ENCODE measurements around the gene UGT1A8. TPM values are rescaled to one million over a fixed set of nuclear protein-coding genes. Genes with fewer than 3 reads are reported as not detected.

The UGT1A8 gene
- total and polyA plus RNA-seq, 2 experiments from 2014 or later: not detected

- Histone ChIP-seq H3K9me2 (ENCODE audit: insufficient read depth) (no peaks in the 10 kb centered on the region), H3K4me3 (no peak overlapping the region), H3K9ac (no peak overlapping the region), H3K9me3 (ENCODE audit: low read depth) (no peaks in the 10 kb centered on the region), H2AFZ (no peak overlapping the region), H3K4me1 (ENCODE audit: insufficient read depth) (no peaks in the 10 kb centered on the region), H3K27ac (no peak overlapping the region), H3F3A (ENCODE audit: insufficient read depth) (no peaks in the 10 kb centered on the region), H3K36me3 (ENCODE audit: low read depth) (no peaks in the 10 kb centered on the region), H4K20me1 (ENCODE audit: insufficient read depth) (no peaks in the 10 kb centered on the region), H3K27me3 (replicated peaks; ENCODE audit: insufficient read depth) (peaks cover 25% of the 10 kb centered on the region; the same call in 1 of the 2 replicates), H3K4me2 (ENCODE audit: unreplicated experiment) (no peak overlapping the region), H3K79me2 (ENCODE audit: insufficient read depth) (no peaks in the 10 kb centered on the region)
- 47 to 49% methylated on average over 18 of the region's 18 CpGs for WGBS, 2 experiments (ENCODE audit: low coverage in 1 of 2, low lambda C conversion rate in 2 of 2, missing lambda C conversion rate in 2 of 2)
- in situ Hi-C loops (cut with MboI): no loop called here
- no peak for TF ChIP-seq EZH2 (IDR thresholded peaks at IDR 0.05; ENCODE audit: insufficient read depth, poor library complexity, severe bottlenecking)
- no peak for TF ChIP-seq EZH2phosphoT487 (IDR thresholded peaks at IDR 0.05; ENCODE audit: insufficient read depth, low read depth)
- no peak for DNase-seq
Observed at GRCh38 chr2:233791151-233791882, 173.9 kb downstream of the UGT1A8 start.

DNA sequence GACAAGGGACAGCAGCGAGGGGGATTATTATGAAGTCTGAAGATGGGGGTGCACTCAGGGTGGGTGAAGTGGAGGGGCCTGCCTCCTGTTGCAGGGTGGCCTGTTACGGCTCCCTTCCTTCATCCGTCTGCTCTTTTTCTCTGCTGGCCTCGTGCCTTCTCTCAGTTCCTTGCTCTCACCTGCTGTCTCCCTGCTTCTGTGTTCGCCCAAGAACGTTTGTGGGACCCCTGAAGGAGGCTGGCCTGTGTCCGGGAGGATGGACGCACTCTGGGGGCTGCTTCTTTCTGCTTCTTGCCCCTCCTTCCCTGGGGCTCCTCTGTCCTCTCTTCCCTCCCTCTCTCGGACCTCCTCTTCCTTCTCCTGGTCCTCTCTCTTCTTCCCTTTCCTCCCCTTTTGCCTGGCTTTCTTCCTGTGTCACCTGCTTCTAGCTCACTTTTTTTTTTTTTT is 174.5 kb downstream of the UGT1A8 start:
- H3K4me2 ChIP-seq (ENCODE audit: unreplicated experiment): no peak overlapping the region
- no peak for TF ChIP-seq EZH2 (IDR thresholded peaks at IDR 0.05; ENCODE audit: insufficient read depth, poor library complexity, severe bottlenecking)
- TF ChIP-seq EZH2phosphoT487 (IDR thresholded peaks at IDR 0.05; ENCODE audit: insufficient read depth, low read depth): no peak
- no peaks in the 10 kb centered on the region for H4K20me1 ChIP-seq (ENCODE audit: insufficient read depth)
- no peak overlapping the region for H3K27ac ChIP-seq
- H3K9ac ChIP-seq: no peak overlapping the region
- H3K4me1 ChIP-seq (ENCODE audit: insufficient read depth): no peaks in the 10 kb centered on the region
- H3K9me3 ChIP-seq (ENCODE audit: low read depth): no peaks in the 10 kb centered on the region
- in situ Hi-C loops (cut with MboI): no loop called here
- no peak for DNase-seq
- no peak overlapping the region for H2AFZ ChIP-seq
- no peaks in the 10 kb centered on the region for H3K9me2 ChIP-seq (ENCODE audit: insufficient read depth)
- no peaks in the 10 kb centered on the region for H3K36me3 ChIP-seq (ENCODE audit: low read depth)
- peaks cover 25% of the 10 kb centered on the region; the same call in 1 of the 2 replicates for H3K27me3 ChIP-seq (replicated peaks; ENCODE audit: insufficient read depth)
- H3F3A ChIP-seq (ENCODE audit: insufficient read depth): no peaks in the 10 kb centered on the region
- 51 to 59% methylated on average over 8 to 9 of the region's 9 CpGs for WGBS, 2 experiments (ENCODE audit: low coverage in 1 of 2, low lambda C conversion rate in 2 of 2, missing lambda C conversion rate in 2 of 2)
- H3K79me2 ChIP-seq (ENCODE audit: insufficient read depth): no peaks in the 10 kb centered on the region
- H3K4me3 ChIP-seq: no peak overlapping the region

DNA sequence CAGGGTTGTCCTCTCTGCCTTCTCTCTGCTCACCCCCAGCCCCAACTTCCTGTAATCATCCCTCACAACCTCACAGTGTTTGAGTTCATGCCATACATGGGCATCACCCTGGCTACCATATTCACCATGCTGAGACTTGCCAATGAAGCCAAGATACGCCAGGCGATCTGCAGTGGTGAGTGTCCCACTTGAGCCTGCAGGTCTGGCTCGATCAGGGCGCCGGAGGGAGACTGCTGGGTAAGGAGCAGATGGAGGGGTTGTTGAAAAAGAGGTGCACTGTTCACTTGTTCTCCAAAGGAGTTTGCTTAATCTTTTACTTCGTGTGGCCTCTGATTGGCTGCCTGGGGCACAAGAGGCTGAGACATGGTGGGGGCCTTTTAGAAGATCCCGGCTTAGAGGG is 175.3 kb downstream of the UGT1A8 start:
- Histone ChIP-seq H3K36me3 (ENCODE audit: low read depth) (no peaks in the 10 kb centered on the region), H3K9me2 (ENCODE audit: insufficient read depth) (no peaks in the 10 kb centered on the region), H3K4me1 (ENCODE audit: insufficient read depth) (no peaks in the 10 kb centered on the region), H3K27me3 (replicated peaks; ENCODE audit: insufficient read depth) (peaks cover 25% of the 10 kb centered on the region; the same call in 1 of the 2 replicates), H4K20me1 (ENCODE audit: insufficient read depth) (no peaks in the 10 kb centered on the region), H3K4me2 (ENCODE audit: unreplicated experiment) (no peak overlapping the region), H3K79me2 (ENCODE audit: insufficient read depth) (no peaks in the 10 kb centered on the region), H3K9me3 (ENCODE audit: low read depth) (no peaks in the 10 kb centered on the region), H3K27ac (no peak overlapping the region), H3K9ac (no peak overlapping the region), H3F3A (ENCODE audit: insufficient read depth) (no peaks in the 10 kb centered on the region), H3K4me3 (no peak overlapping the region), H2AFZ (no peak overlapping the region)
- in situ Hi-C loops (cut with MboI): no loop called here
- 53 to 55% methylated on average over 7 of the region's 7 CpGs for WGBS, 2 experiments (ENCODE audit: low coverage in 1 of 2, low lambda C conversion rate in 2 of 2, missing lambda C conversion rate in 2 of 2)
- DNase-seq: no peak
- no peak for TF ChIP-seq EZH2phosphoT487 (IDR thresholded peaks at IDR 0.05; ENCODE audit: insufficient read depth, low read depth)
- no peak for TF ChIP-seq EZH2 (IDR thresholded peaks at IDR 0.05; ENCODE audit: insufficient read depth, poor library complexity, severe bottlenecking)

- Histone ChIP-seq H3K4me2 (ENCODE audit: unreplicated experiment) (no peak overlapping the region), H3K4me3 (no peak overlapping the region), H3K27me3 (replicated peaks; ENCODE audit: insufficient read depth) (peaks cover 25% of the 10 kb centered on the region; the same call in 1 of the 2 replicates), H3K9me3 (ENCODE audit: low read depth) (no peaks in the 10 kb centered on the region), H2AFZ (no peak overlapping the region), H3K36me3 (ENCODE audit: low read depth) (no peaks in the 10 kb centered on the region), H3K27ac (no peak overlapping the region), H3K9me2 (ENCODE audit: insufficient read depth) (no peaks in the 10 kb centered on the region), H3K79me2 (ENCODE audit: insufficient read depth) (no peaks in the 10 kb centered on the region), H3K9ac (no peak overlapping the region), H4K20me1 (ENCODE audit: insufficient read depth) (no peaks in the 10 kb centered on the region), H3F3A (ENCODE audit: insufficient read depth) (no peaks in the 10 kb centered on the region), H3K4me1 (ENCODE audit: insufficient read depth) (no peaks in the 10 kb centered on the region)
- no peak for TF ChIP-seq EZH2phosphoT487 (IDR thresholded peaks at IDR 0.05; ENCODE audit: insufficient read depth, low read depth)
- 11 to 13% methylated on average over 18 of the region's 18 CpGs for WGBS, 2 experiments (ENCODE audit: low coverage in 1 of 2, low lambda C conversion rate in 2 of 2, missing lambda C conversion rate in 2 of 2)
- DNase-seq: no peak
- in situ Hi-C loops (cut with MboI): no loop called here
Observed at GRCh38 chr2:233793465-233794127, 176.2 kb downstream of the UGT1A8 start.

Data from GM23248 (cell line).